ENCODE measurements around the gene HYAL3. TPM values are rescaled to one million over a fixed set of nuclear protein-coding genes. Genes with fewer than 3 reads are reported as not detected.

HYAL3 gene
- total RNA-seq, 2 donors from 2014 or later: 2.6 to 3.3 TPM

DNA sequence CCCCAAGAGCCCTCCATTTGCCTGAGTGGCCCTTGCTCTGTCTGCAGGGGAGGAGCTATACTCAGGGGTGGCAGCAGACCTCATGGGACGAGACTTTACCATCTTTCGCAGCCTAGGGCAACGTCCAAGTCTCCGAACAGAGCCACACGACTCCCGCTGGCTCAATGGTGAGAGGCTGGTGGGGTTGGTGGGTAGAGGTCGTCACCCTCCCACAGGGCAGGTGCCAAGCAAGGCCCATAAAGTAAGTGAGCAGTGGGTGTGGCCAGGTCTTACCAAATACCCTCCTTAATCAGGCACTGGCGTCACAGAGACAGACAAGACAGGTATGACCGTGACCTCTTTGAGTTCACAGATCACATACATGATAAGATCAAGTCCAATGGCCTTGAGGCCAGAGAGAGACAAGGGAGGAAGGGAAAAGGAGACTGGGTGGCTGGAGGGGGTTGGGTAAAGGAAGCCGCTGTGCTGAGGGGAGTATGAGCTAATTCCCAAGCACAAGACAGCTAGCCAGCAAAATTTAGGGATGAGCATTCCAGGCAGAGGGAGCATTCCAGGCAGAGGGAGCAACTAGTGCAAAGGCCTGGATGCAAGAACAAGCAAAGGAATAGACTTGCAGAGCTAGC is 27.8 kb downstream of the HYAL3 start:
- Mint-ChIP-seq H3K27ac (no peak overlapping the region), H3K27me3 (ENCODE audit: insufficient read depth) (peaks cover 45% of the 10 kb centered on the region), H3K4me3 (no peak overlapping the region), H3K9me3 (peaks cover 7% of the 10 kb centered on the region), H3K36me3 (ENCODE audit: low read depth) (no peaks in the 10 kb centered on the region), H3K4me1 (peaks cover 19% of the 10 kb centered on the region)
- Histone ChIP-seq H3K27ac (ENCODE audit: low read depth, low read length) (no peak overlapping the region), H3K27me3 (ENCODE audit: control insufficient read depth, insufficient read depth, low read length, poor library complexity, severe bottlenecking) (peaks cover 35% of the 10 kb centered on the region), H3K4me1 (ENCODE audit: control insufficient read depth, insufficient read depth, low read length) (peaks cover 3% of the 10 kb centered on the region), H3K9ac (ENCODE audit: extremely low read depth, low read length, poor library complexity, severe bottlenecking) (no peak overlapping the region), H3K4me3 (ENCODE audit: low read length) (no peak overlapping the region), H3K36me3 (ENCODE audit: control insufficient read depth, insufficient read depth, low read length) (no peaks in the 10 kb centered on the region), H3K9me3 (ENCODE audit: control insufficient read depth, low read length) (no peaks in the 10 kb centered on the region)
- DNase-seq: no peak
- TF ChIP-seq, protein P1, sequence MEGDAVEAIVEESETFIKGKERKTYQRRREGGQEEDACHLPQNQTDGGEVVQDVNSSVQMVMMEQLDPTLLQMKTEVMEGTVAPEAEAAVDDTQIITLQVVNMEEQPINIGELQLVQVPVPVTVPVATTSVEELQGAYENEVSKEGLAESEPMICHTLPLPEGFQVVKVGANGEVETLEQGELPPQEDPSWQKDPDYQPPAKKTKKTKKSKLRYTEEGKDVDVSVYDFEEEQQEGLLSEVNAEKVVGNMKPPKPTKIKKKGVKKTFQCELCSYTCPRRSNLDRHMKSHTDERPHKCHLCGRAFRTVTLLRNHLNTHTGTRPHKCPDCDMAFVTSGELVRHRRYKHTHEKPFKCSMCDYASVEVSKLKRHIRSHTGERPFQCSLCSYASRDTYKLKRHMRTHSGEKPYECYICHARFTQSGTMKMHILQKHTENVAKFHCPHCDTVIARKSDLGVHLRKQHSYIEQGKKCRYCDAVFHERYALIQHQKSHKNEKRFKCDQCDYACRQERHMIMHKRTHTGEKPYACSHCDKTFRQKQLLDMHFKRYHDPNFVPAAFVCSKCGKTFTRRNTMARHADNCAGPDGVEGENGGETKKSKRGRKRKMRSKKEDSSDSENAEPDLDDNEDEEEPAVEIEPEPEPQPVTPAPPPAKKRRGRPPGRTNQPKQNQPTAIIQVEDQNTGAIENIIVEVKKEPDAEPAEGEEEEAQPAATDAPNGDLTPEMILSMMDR (conservative IDR thresholded peaks at IDR 0.05): no peak
- 87 to 95% methylated on average over 9 to 10 of the region's 10 CpGs for WGBS, 2 experiments (ENCODE audit: insufficient coverage in 1 of 2, insufficient read length in 1 of 2)

DNA sequence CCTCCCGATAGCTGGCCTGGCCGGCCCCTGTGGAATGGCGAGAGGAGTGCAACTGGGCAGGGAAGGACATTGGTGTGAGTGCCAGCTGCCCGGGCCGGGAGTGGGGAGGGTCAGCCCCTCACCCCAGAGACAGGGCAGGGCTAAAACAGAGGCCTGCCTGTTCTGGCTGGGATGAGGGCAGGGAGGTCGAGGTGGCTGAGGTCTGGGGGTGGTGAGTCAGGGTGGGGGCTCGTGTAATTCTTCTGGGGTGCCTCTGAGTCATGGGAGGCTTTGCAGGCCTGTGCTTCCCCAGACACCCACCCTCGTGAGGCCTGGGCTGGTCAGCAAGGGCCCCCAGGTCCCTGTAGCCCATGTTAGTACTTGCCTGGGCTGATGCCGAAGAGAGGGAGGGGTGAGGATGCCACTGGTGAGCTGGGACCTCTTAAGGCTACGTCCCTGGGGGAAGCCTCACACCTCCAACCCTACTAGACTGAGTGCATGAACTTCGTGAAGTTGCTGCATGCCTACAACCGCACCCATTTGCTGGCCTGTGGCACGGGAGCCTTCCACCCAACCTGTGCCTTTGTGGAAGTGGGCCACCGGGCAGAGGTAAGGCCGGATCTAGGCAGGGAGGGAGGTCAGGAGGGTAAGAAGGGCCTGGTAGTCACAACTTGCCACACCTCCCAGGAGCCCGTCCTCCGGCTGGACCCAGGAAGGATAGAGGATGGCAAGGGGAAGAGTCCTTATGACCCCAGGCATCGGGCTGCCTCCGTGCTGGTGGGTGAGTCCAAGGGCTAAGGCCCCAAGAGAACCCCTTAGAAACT is 28.6 kb downstream of the HYAL3 start:
- 93 to 100% methylated on average over 6 to 19 of the region's 19 CpGs for WGBS, 2 experiments (ENCODE audit: insufficient coverage in 1 of 2, insufficient read length in 1 of 2)
- H3K27ac Mint-ChIP-seq: no peak overlapping the region
- H3K4me3 Mint-ChIP-seq: no peak overlapping the region
- peaks cover 19% of the 10 kb centered on the region for H3K4me1 Mint-ChIP-seq
- H3K9me3 ChIP-seq (ENCODE audit: control insufficient read depth, low read length): no peaks in the 10 kb centered on the region
- DNase-seq: no peak
- H3K4me3 ChIP-seq (ENCODE audit: low read length): no peak overlapping the region
- peaks cover 3% of the 10 kb centered on the region for H3K4me1 ChIP-seq (ENCODE audit: control insufficient read depth, insufficient read depth, low read length)
- no peak overlapping the region for H3K9ac ChIP-seq (ENCODE audit: extremely low read depth, low read length, poor library complexity, severe bottlenecking)
- TF ChIP-seq, protein P1 (conservative IDR thresholded peaks at IDR 0.05): no peak
- H3K27me3 Mint-ChIP-seq (ENCODE audit: insufficient read depth): peaks cover 37% of the 10 kb centered on the region
- peaks cover 27% of the 10 kb centered on the region for H3K27me3 ChIP-seq (ENCODE audit: control insufficient read depth, insufficient read depth, low read length, poor library complexity, severe bottlenecking)
- H3K36me3 Mint-ChIP-seq (ENCODE audit: low read depth): no peaks in the 10 kb centered on the region
- no peak overlapping the region for H3K27ac ChIP-seq (ENCODE audit: low read depth, low read length)
- H3K9me3 Mint-ChIP-seq: peaks cover 3% of the 10 kb centered on the region
- no peaks in the 10 kb centered on the region for H3K36me3 ChIP-seq (ENCODE audit: control insufficient read depth, insufficient read depth, low read length)

DNA sequence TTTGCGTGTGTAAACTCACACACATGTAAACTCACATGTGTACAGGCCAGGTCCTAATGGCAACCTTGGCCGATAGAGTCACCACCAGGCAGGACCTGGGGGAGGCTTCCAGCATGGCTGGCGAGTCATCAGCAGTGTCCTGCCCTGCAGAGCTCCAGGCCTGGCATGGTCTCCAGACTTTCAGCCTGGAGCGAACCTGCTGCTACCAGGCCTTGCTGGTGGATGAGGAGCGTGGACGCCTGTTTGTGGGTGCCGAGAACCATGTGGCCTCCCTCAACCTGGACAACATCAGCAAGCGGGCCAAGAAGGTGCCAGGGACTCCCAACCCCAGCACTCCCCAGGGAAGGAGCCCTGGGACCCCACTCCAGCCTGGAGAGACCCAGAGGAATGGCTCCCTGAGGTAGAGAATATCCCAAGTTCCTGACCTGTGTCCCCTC is 29.2 kb downstream of the HYAL3 start:
- no peak overlapping the region for H3K27ac Mint-ChIP-seq
- Histone ChIP-seq H3K27ac (ENCODE audit: low read depth, low read length) (no peak overlapping the region), H3K4me1 (ENCODE audit: control insufficient read depth, insufficient read depth, low read length) (peaks cover 7% of the 10 kb centered on the region), H3K27me3 (ENCODE audit: control insufficient read depth, insufficient read depth, low read length, poor library complexity, severe bottlenecking) (peaks cover 21% of the 10 kb centered on the region), H3K4me3 (ENCODE audit: low read length) (no peak overlapping the region), H3K36me3 (ENCODE audit: control insufficient read depth, insufficient read depth, low read length) (no peaks in the 10 kb centered on the region), H3K9ac (ENCODE audit: extremely low read depth, low read length, poor library complexity, severe bottlenecking) (no peak overlapping the region), H3K9me3 (ENCODE audit: control insufficient read depth, low read length) (no peaks in the 10 kb centered on the region)
- DNase-seq: no peak
- H3K9me3 Mint-ChIP-seq: no peaks in the 10 kb centered on the region
- 92 to 97% methylated on average over 7 to 8 of the region's 8 CpGs for WGBS, 2 experiments (ENCODE audit: insufficient coverage in 1 of 2, insufficient read length in 1 of 2)
- TF ChIP-seq, protein P1 (conservative IDR thresholded peaks at IDR 0.05): no peak
- H3K36me3 Mint-ChIP-seq (ENCODE audit: low read depth): no peaks in the 10 kb centered on the region
- H3K4me1 Mint-ChIP-seq: peaks cover 20% of the 10 kb centered on the region
- peaks cover 30% of the 10 kb centered on the region for H3K27me3 Mint-ChIP-seq (ENCODE audit: insufficient read depth)
- no peak overlapping the region for H3K4me3 Mint-ChIP-seq

Data from endodermal cell (in vitro differentiated cells).